ENCODE results near the gene SCD5. TPM values are rescaled to one million over a fixed set of nuclear protein-coding genes. Genes with fewer than 3 reads are reported as not detected.

The SCD5 gene
- total RNA-seq, 4 donors from 2014 or later = 0.70 to 5.0 (median 3.0) TPM

DNA sequence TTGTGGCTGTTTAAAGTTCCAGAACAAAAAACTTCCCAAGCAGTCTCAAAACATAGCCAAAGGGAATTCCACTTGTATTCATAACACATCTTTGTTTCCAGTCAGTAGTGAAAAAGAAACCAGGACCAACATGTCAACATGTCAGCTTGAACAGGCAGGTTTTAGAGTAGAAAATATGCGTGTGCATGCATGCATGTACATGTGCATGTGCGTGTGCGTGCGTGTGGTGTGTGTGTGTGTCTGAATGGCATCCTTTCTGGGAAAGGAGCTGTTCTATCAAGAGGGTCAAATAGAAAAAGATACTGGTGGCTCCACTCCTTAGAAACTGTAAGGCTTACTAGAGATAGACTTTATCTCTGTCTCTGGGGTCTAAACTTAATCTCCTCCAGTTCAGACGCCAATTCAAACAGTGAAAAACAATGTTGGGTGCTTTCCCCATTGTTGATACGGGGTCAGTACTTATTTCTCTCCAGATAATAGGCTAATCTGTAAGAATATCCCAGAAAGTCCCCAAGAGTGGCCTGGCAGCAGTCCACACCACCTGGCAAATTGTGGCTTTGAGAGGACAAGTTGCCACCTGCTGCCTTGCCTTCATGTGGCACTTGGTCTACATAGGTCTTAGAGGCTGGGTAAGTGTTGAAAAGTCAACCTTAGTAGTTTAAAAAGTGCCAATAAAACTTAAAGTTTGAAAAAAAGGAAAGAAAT, 110.4 kb downstream of the SCD5 start:
- H3K27me3 ChIP-seq = no peaks in the 10 kb centered on the region
- DNase-seq = no peak
- no peak overlapping the region for H3K4me3 ChIP-seq
- TF ChIP-seq CTCF (IDR thresholded peaks at IDR 0.05) (no peak), POLR2A (IDR thresholded peaks at IDR 0.05) (no peak)
- H3K36me3 ChIP-seq = no peaks in the 10 kb centered on the region
- no peak overlapping the region for H3K27ac ChIP-seq
- H3K9me3 ChIP-seq = no peaks in the 10 kb centered on the region
- no peaks in the 10 kb centered on the region for H3K4me1 ChIP-seq

- no peak for TF ChIP-seq CTCF (IDR thresholded peaks at IDR 0.05)
- no peak for TF ChIP-seq POLR2A (IDR thresholded peaks at IDR 0.05)
- DNase-seq = no peak
- Histone ChIP-seq H3K4me1 (no peaks in the 10 kb centered on the region), H3K27me3 (no peaks in the 10 kb centered on the region), H3K36me3 (no peaks in the 10 kb centered on the region), H3K9me3 (no peaks in the 10 kb centered on the region), H3K4me3 (no peak overlapping the region), H3K27ac (no peak overlapping the region)
These were observed 111.1 kb downstream of the SCD5 start for GRCh38 chr4:82687531-82687930.

DNA sequence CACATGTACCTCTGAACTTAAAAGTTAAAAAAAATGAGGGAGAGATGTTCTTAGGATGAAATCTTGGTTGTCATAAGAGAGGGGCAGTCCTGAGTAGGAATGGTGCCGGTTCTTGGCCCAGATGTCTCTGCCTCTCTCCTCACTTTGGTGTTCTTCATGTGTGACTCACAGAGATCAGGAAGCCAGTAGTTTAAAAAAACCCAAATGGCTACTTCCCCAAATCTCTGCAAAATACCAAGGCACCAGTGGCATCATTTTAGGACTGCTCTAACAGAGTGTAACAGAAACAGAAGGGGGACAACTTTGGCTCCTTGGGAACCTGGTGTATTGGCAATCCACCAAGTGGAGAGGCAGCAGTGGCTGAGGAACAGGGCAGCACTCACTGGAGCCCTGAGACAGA, 116.8 kb downstream of the SCD5 start:
- no peak for DNase-seq
- TF ChIP-seq POLR2A (IDR thresholded peaks at IDR 0.05) = no peak
- no peak for TF ChIP-seq CTCF (IDR thresholded peaks at IDR 0.05)
- H3K4me3 ChIP-seq = no peak overlapping the region
- no peaks in the 10 kb centered on the region for H3K36me3 ChIP-seq
- H3K27me3 ChIP-seq = no peaks in the 10 kb centered on the region
- H3K27ac ChIP-seq = no peak overlapping the region
- no peaks in the 10 kb centered on the region for H3K9me3 ChIP-seq
- no peaks in the 10 kb centered on the region for H3K4me1 ChIP-seq

- DNase-seq = no peak
- Histone ChIP-seq H3K36me3 (no peaks in the 10 kb centered on the region), H3K27ac (no peak overlapping the region), H3K4me3 (no peak overlapping the region), H3K27me3 (no peaks in the 10 kb centered on the region), H3K4me1 (no peaks in the 10 kb centered on the region), H3K9me3 (no peaks in the 10 kb centered on the region)
- TF ChIP-seq POLR2A (IDR thresholded peaks at IDR 0.05) (no peak), CTCF (IDR thresholded peaks at IDR 0.05) (no peak)
These were observed 117.8 kb downstream of the SCD5 start for GRCh38 chr4:82680834-82681233.

DNA sequence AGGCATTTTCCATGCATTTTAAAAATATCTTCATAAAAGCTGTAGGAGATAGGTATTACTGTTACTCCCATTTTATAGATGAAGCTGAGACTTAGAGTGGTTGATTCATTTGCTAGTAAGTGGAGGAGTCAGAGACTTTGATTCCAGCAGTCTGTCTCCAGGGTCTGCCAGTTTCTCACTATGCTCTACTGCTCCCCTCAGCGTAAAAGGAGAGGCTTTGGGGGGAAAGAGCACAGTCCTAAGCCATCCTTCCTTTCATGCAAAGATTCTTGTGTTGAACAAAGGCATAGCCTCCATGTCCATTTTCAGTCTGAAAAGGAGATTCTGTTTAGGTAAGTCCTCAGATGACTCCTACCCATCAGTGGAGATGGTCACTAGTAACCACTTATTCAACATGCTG, 119.1 kb downstream of the SCD5 start:
- Histone ChIP-seq H3K27me3 (no peaks in the 10 kb centered on the region), H3K9me3 (no peaks in the 10 kb centered on the region), H3K36me3 (no peaks in the 10 kb centered on the region), H3K4me3 (no peak overlapping the region), H3K27ac (no peak overlapping the region), H3K4me1 (no peaks in the 10 kb centered on the region)
- TF ChIP-seq CTCF (IDR thresholded peaks at IDR 0.05) = no peak
- no peak for TF ChIP-seq POLR2A (IDR thresholded peaks at IDR 0.05)
- DNase-seq = no peak

GRCh38 chr4:82678051-82678450, 120.5 kb downstream of the SCD5 start:
- Histone ChIP-seq H3K27me3 (no peaks in the 10 kb centered on the region), H3K4me1 (no peaks in the 10 kb centered on the region), H3K36me3 (no peaks in the 10 kb centered on the region), H3K27ac (no peak overlapping the region), H3K4me3 (no peak overlapping the region), H3K9me3 (no peaks in the 10 kb centered on the region)
- no peak for DNase-seq
- TF ChIP-seq POLR2A (IDR thresholded peaks at IDR 0.05) (no peak), CTCF (IDR thresholded peaks at IDR 0.05) (no peak)

Measured in Peyer's patch (tissue), 4 donors.